PFSK-1 (cell line): ENCODE measurements around the gene LRRC71.

Experiments used
- POLR2AphosphoS5 ChIP-seq: IDR thresholded peaks from 2 replicates; pipeline ENCODE4 v1.6.1; 2012; ENCODE audit warnings: low read depth, mild to moderate bottlenecking, control low read depth, low read length, moderate library complexity
- REST ChIP-seq, 2 experiments: IDR thresholded peaks; 2 replicates each; pipeline versions ENCODE4 v1.6.1 to v1.8.0; 2011 to 2012; ENCODE audit warnings: low read depth in 2 of 2, low read length in 2 of 2, control low read depth in 1 of 2, inconsistent platforms in 1 of 2, mild to moderate bottlenecking in 1 of 2, moderate library complexity in 1 of 2; ENCODE audit not compliant: insufficient read depth in 1 of 2
- TAF1 ChIP-seq: IDR thresholded peaks from 2 replicates; pipeline ENCODE4 v1.6.1; 2012; ENCODE audit warnings: low read length, control low read depth, borderline replicate concordance; ENCODE audit not compliant: insufficient read depth

- no peak for TF ChIP-seq POLR2AphosphoS5
- TF ChIP-seq TAF1: no peak
- no peak for TF ChIP-seq REST (IDR thresholded peaks at IDR 0.05; ENCODE audit: insufficient read depth in 1 of 2, low read depth in 2 of 2, low read length in 2 of 2)
Observed at GRCh38 chr1:156922986-156923669, 2.7 kb downstream of the LRRC71 start.
